Vagina (tissue), 2 donors: ENCODE results near the gene ZBP1.

Experiments used
- CTCF ChIP-seq, 3 experiments: fragments of 450-650 bp in 2 of 3; fragments of 200-600 bp in 1 of 3; sonication (generic) in 1 of 3; IDR thresholded peaks; one replicate each; pipeline ENCODE4 v1.5.1; 2017 to 2019; ENCODE audit warnings: antibody characterized with exemption in 3 of 3, mild to moderate bottlenecking in 2 of 3, moderate library complexity in 2 of 3
- POLR2A ChIP-seq, 2 donors: fragments of 450-650 bp; IDR thresholded peaks; one replicate each; pipeline ENCODE4 v1.6.1; 2017; ENCODE audit warnings: antibody characterized with exemption in 2 of 2, mild to moderate bottlenecking in 2 of 2, moderate library complexity in 2 of 2

- TF ChIP-seq POLR2A (IDR thresholded peaks at IDR 0.05) (no peak), CTCF (IDR thresholded peaks at IDR 0.05) (no peak)
Measured at GRCh38 chr20:57568088-57568896, 51.9 kb downstream of the ZBP1 start.
